ENCODE measurements around the gene ATP10A.

DNA sequence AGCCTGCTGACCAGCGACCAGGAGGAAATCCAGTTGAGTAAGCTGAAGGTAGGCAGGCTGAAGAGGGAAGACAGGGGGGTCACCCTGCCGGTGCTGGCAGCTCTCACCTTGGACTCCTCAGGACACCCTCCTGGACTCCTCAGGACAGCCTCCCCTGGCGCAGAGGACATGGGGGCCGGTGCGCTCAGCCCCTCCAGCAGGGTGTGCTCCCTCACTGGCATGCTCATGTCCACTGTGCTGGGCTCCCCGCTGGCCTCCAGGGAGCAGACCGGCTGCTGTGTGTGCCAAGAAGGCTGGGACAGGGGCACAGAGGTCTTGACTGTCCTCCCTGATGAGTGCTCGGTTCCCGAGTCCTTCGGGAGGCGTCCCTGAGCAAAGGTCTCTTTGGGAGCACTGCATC is 183.6 kb downstream of the ATP10A start:
- TF ChIP-seq POLR2A (IDR thresholded peaks at IDR 0.05; ENCODE audit: low read depth, low read length) (no peak), POLR2AphosphoS5 (IDR thresholded peaks at IDR 0.05; ENCODE audit: low read depth, low read length) (no peak)
